OCI-LY3 (cell line): Measurements from ENCODE around the gene ACTL9.

Source experiments
- CTCF ChIP-seq: fragments of 200-600, 300-600 bp; sonication (generic); IDR thresholded peaks from 2 replicates; pipeline ENCODE4 v1.5.1; 2014; ENCODE audit warnings: antibody characterized with exemption, low read length, low read depth
- EZH2phosphoT487 ChIP-seq: fragments of 200-600 bp; shearing (Covaris generic); IDR thresholded peaks from 2 replicates; pipeline ENCODE4 v1.6.1; 2018; ENCODE audit warnings: antibody characterized with exemption, mixed run types, low read depth

- TF ChIP-seq CTCF (no peak), EZH2phosphoT487 (no peak)
These were observed 14.3 kb downstream of the ACTL9 start for GRCh38 chr19:8684001-8684902.
